ENCODE results near the gene STK33.

Gene STK33

DNA sequence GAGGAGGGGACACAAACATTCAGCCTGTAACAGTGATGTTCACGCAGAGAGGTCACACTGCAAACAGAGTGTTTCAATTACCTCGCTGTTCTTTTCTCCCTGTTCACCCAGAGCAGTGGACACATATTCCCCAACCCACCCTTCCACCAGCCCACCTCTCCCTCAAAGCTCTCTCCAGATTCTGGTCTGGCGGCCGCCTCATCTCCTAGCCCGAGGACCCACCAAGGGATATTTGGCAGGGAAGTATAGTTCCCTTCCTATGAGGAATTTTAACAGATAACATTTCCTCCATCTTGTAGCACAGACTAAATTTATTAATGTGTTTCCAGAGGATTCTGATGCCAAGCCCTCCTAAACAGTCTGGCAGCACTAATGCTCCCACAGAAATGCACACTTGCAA is 219.3 kb downstream of the STK33 start:
- TF ChIP-seq CEBPB (IDR thresholded peaks at IDR 0.05) (no peak), TCF12 (IDR thresholded peaks at IDR 0.05; ENCODE audit: low read depth) (no peak)

DNA sequence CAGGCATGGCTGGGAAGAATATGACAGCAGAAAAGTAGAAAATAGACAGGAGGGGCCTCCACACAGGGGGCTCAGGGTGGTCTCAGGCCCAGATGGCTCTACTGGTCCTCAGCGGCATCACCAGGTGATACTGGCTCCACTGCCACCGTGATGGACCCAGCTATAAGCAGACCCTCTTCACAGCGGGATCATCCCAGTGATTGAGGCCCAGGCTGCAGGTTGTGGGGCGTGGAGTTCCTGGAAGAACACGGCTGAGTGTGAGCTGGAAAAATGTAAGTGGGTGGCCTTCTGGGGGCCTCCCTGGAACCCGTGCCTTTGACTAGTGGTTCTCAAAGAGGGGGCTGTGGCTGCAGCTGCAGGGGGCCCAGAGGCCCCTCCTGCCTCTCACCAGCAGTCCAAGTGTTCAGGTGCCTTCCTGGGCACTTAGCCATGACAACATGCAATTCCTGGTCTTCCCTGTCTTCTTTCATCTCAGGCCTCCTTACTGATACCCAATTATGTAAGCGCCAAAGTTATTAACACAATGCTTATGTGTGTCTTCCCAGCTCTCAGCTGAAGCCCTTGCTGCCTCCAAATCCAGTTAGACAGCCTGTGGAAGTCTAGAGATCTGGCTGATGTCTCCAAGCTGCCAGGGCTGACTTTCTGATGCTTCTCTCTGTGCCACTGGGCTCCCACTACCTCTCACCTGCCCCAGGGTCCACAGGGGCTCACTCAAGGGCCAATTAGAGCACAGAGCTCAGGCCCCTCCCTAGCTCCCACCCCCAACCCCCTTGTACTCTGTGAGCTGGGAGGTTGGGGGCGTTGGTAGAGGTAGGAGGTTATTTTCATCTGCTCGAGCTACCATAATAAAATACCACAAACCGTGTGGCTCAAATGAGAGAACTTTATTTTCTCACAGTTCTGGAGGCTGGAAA is 220.3 kb downstream of the STK33 start:
- TF ChIP-seq YY1 (IDR thresholded peaks at IDR 0.05; ENCODE audit: low read depth): no peak
- TF ChIP-seq, protein P1, sequence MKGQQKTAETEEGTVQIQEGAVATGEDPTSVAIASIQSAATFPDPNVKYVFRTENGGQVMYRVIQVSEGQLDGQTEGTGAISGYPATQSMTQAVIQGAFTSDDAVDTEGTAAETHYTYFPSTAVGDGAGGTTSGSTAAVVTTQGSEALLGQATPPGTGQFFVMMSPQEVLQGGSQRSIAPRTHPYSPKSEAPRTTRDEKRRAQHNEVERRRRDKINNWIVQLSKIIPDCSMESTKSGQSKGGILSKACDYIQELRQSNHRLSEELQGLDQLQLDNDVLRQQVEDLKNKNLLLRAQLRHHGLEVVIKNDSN (IDR thresholded peaks at IDR 0.05): no peak
- TF ChIP-seq EP300 (IDR thresholded peaks at IDR 0.05; ENCODE audit: borderline replicate concordance): no peak
- TF ChIP-seq TCF12 (IDR thresholded peaks at IDR 0.05; ENCODE audit: low read depth): no peak
- no peak for TF ChIP-seq ZBTB7A (IDR thresholded peaks at IDR 0.05; ENCODE audit: low read depth)
- no peak for TF ChIP-seq EGR1 (IDR thresholded peaks at IDR 0.05)
- TF ChIP-seq CEBPB (IDR thresholded peaks at IDR 0.05): no peak
- TF ChIP-seq RAD21 (IDR thresholded peaks at IDR 0.05; ENCODE audit: low read depth): no peak
- no peak for TF ChIP-seq CREB1 (IDR thresholded peaks at IDR 0.05; ENCODE audit: low read depth)
- no peak for TF ChIP-seq FOXM1 (IDR thresholded peaks at IDR 0.05; ENCODE audit: borderline replicate concordance, low read depth)
- no peak for TF ChIP-seq NFIC (IDR thresholded peaks at IDR 0.05)
- TF ChIP-seq, protein P2, sequence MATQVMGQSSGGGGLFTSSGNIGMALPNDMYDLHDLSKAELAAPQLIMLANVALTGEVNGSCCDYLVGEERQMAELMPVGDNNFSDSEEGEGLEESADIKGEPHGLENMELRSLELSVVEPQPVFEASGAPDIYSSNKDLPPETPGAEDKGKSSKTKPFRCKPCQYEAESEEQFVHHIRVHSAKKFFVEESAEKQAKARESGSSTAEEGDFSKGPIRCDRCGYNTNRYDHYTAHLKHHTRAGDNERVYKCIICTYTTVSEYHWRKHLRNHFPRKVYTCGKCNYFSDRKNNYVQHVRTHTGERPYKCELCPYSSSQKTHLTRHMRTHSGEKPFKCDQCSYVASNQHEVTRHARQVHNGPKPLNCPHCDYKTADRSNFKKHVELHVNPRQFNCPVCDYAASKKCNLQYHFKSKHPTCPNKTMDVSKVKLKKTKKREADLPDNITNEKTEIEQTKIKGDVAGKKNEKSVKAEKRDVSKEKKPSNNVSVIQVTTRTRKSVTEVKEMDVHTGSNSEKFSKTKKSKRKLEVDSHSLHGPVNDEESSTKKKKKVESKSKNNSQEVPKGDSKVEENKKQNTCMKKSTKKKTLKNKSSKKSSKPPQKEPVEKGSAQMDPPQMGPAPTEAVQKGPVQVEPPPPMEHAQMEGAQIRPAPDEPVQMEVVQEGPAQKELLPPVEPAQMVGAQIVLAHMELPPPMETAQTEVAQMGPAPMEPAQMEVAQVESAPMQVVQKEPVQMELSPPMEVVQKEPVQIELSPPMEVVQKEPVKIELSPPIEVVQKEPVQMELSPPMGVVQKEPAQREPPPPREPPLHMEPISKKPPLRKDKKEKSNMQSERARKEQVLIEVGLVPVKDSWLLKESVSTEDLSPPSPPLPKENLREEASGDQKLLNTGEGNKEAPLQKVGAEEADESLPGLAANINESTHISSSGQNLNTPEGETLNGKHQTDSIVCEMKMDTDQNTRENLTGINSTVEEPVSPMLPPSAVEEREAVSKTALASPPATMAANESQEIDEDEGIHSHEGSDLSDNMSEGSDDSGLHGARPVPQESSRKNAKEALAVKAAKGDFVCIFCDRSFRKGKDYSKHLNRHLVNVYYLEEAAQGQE (IDR thresholded peaks at IDR 0.05; ENCODE audit: low read depth): no peak
- TF ChIP-seq, protein P3, sequence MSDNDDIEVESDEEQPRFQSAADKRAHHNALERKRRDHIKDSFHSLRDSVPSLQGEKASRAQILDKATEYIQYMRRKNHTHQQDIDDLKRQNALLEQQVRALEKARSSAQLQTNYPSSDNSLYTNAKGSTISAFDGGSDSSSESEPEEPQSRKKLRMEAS (IDR thresholded peaks at IDR 0.05): no peak
- TF ChIP-seq TEAD4 (IDR thresholded peaks at IDR 0.05): no peak
- no peak for TF ChIP-seq TAF1 (IDR thresholded peaks at IDR 0.05; ENCODE audit: low read depth)

DNA sequence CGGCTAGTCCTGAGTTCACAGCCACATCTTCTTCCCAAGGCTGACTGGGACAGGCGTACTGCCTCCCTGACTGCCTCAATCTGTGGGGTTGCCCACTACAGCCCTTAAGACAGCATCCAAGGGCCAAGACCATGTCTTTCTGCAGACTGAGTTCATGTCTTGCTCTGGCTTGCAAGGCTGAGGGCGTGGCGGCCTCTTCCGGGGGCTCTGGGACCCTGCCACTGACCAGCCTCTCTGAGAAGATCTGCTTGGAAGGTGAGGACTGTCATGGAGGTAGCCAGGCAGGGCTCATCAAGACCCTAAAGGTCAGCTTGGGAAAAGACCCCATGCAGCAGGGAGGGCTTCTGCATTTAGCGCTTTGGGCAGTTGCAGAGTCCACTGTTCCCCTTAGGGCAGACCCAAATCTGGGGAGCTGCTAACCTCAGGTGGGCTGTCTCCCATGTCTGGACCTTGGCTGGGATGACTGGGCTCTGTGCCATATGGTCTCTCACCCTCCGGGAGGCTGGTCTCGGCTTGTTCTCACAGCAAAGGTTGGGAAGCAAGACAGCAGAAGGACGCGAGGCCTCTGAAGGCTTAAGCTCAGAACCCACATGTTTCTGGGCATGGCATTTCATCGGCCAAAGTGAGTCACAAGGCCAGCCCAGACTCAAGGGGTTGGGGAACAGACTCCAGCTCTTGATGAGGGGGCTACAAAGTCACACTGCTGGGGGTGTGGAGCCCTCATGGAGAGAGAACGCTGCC is 221.2 kb downstream of the STK33 start:
- TF ChIP-seq TAF1 (IDR thresholded peaks at IDR 0.05; ENCODE audit: low read depth): no peak
- no peak for TF ChIP-seq TEAD4 (IDR thresholded peaks at IDR 0.05)
- TF ChIP-seq TCF12 (IDR thresholded peaks at IDR 0.05; ENCODE audit: low read depth): no peak
- no peak for TF ChIP-seq NFIC (IDR thresholded peaks at IDR 0.05)
- no peak for TF ChIP-seq EP300 (IDR thresholded peaks at IDR 0.05; ENCODE audit: borderline replicate concordance)

DNA sequence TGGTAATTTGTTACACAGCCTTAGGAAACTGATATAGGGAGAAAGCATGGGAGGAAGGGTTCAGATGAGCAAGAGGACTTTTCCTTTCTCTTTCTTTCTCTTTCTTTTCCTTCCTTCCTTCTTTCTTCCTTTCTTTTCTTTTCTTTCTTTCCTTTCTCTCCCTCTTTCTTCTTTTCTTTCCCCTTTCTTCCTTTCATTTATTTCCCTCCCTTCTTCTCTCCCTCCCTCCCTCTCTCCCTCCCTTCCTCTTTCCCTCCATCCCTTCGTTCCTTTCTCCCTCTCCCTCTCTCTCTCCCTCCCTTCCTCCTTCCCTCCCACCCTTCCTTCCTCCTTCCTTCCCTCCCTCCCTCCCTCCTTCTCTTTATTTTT is 222.5 kb downstream of the STK33 start:
- TF ChIP-seq, protein P2 (IDR thresholded peaks at IDR 0.05; ENCODE audit: low read depth): no peak
- no peak for TF ChIP-seq TCF12 (IDR thresholded peaks at IDR 0.05; ENCODE audit: low read depth)
- TF ChIP-seq CREB1 (IDR thresholded peaks at IDR 0.05; ENCODE audit: low read depth): no peak
- TF ChIP-seq CEBPB (IDR thresholded peaks at IDR 0.05): no peak
- no peak for TF ChIP-seq RAD21 (IDR thresholded peaks at IDR 0.05; ENCODE audit: low read depth)
- TF ChIP-seq, protein P3 (IDR thresholded peaks at IDR 0.05): no peak
- TF ChIP-seq EP300 (IDR thresholded peaks at IDR 0.05; ENCODE audit: borderline replicate concordance): no peak
- no peak for TF ChIP-seq ZBTB7A (IDR thresholded peaks at IDR 0.05; ENCODE audit: low read depth)

DNA sequence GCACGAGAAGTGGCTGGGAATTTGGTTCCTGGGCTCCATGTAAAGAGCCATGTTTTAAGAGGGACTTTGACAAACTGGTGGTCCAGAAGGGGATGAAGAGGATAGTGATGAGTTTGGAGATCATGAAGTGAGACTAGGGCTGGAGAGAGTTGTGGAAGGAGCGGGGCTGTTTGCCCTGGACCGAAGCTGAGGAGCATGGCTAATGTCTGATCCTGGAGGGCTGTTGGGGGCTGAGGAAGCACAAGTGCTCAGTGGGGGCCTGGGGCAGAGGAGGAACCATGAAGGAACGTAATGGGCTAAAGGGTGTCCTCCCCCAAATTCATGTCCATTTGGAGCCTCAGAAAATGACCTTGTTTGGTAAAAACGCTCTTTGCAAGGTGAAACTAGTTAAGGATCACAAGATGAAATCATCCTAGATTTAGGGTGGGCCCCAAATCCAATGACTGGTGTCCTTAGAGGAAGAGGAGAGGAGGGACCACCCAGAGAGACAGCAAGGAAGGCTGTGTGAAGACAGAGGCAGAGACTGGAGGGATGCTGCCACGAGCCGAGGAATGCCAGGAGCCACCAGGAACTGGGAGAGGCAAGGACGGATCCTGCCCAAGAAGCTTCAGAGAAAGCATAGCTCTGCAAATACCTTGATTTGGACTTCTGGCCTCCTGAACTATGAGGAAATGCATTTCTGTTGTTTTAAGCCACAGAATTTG is 223.1 kb downstream of the STK33 start:
- TF ChIP-seq EP300 (IDR thresholded peaks at IDR 0.05; ENCODE audit: borderline replicate concordance) (no peak), ZBTB7A (IDR thresholded peaks at IDR 0.05; ENCODE audit: low read depth) (no peak), TCF12 (IDR thresholded peaks at IDR 0.05; ENCODE audit: low read depth) (no peak), EGR1 (IDR thresholded peaks at IDR 0.05) (no peak), TEAD4 (IDR thresholded peaks at IDR 0.05) (no peak), TAF1 (IDR thresholded peaks at IDR 0.05; ENCODE audit: low read depth) (no peak), FOXM1 (IDR thresholded peaks at IDR 0.05; ENCODE audit: borderline replicate concordance, low read depth) (no peak), YY1 (IDR thresholded peaks at IDR 0.05; ENCODE audit: low read depth) (no peak), RAD21 (IDR thresholded peaks at IDR 0.05; ENCODE audit: low read depth) (no peak), NFIC (IDR thresholded peaks at IDR 0.05) (no peak), CEBPB (IDR thresholded peaks at IDR 0.05) (no peak), CREB1 (IDR thresholded peaks at IDR 0.05; ENCODE audit: low read depth) (no peak)
- TF ChIP-seq, protein P2 (IDR thresholded peaks at IDR 0.05; ENCODE audit: low read depth): no peak
- TF ChIP-seq, protein P3 (IDR thresholded peaks at IDR 0.05): no peak
- TF ChIP-seq, protein P1 (IDR thresholded peaks at IDR 0.05): no peak

Measured in Ishikawa (cell line).